ENCODE data around the gene ELMOD1.

The ELMOD1 gene

DNA sequence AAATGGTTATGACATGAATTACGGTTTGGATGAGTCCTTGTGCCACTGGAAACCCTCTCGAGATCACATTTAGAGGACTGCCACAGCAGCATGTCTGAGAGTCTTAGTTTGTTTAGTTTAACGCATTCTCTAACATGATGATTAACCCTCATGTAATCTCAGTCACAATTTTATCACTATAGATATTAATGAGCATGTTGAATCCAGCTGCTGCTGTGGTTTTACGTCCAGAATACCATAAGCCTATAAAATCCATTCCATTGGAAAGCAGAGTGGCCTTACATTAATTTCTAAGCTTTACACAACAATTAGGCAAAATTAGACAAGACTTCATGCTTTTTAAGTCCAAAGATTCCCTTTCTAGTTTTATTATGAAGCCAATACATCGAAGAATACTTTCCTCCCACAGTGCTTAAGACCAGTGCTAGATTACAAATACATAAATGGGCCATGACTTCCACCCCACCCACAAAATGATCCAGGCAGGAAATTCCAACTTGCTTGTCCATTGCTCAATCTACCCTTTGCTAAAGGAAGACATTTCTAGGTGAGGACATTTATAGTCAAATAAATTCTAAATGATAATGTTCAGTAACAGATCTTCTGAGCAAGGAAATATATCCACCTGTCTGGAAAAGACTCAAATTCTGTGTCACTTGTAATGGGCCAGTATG lies 3.5 kb upstream of the ELMOD1 start:
- DNase-seq: no peak

DNA sequence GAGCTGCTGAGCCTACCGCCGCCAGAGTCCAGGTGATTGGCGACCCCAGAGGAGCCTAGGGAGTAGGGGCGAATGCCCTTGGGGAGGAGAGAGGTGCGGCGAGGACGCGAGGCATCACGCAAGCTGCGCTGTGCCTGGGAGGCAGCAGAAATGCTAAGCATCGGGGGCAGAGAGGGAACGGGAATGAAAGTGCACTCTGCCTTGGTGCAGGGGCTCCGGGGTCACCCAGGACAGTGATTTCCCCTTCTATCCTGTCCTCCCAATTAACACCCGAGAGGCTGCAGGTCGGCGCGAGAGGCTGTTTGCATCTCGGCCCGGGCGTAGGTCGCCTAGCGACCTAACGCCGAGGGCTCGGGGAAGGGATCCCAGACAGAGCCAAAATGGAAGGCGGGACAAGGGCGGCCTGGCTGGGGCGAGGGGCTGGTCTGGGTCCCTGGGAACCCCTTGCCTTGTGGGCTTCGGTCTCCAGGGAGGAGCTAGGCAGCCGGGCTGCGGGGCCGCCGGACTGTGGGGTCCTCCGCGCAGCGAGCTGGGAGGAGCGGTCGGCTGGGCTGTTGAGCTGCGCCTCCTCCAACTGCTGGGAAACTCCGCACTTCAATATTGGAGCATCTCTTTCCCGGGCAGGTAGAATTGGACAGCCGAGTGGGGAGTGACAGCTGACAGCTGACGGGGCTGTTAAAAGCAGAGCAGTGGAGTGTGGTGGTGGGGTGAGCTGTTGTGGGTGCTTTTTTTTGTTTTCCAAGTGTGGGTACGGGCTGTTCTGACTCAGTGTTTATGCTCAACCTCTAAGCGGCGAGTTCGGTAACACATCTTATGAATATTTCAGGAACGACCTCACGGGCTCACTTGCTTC lies 657 bp downstream of the ELMOD1 start:
- DNase-seq: no peak

DNA sequence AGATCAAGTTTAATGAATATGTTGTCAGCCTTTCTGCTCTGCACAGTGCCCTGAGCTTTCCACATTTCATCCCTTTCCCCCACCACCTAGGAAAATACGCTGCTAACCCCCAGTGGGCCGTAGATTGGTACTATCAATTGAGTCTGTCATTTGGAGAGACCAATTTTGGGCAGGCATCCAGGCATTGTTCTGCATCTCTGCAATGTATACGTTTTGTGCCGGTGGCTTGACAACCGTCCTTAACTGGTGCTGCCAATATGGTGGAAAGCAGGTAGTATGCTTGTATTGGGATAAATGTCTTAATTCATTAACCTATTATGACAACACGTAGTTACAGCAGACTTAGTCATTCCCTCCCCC lies 1.3 kb downstream of the ELMOD1 start:
- no peak for DNase-seq

DNA sequence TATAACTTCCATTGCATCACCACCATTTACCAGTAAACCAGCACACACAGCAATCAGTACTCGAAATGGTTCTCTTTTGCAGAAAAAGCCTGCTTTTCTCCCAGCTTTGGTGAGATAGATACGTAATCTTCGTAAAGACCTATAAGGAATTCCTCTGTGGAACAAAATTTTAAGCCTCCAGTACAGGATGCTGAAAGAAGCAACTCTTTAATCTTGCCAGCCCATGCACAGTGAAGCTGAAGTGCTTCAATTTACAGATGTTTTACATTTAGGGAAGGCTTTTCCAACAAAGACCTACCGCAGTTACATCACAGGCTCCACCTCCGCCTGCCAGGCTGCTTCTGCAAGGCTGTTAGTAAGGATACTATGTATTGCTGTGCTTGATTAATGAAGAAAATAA lies 1.9 kb downstream of the ELMOD1 start:
- DNase-seq: no peak

DNA sequence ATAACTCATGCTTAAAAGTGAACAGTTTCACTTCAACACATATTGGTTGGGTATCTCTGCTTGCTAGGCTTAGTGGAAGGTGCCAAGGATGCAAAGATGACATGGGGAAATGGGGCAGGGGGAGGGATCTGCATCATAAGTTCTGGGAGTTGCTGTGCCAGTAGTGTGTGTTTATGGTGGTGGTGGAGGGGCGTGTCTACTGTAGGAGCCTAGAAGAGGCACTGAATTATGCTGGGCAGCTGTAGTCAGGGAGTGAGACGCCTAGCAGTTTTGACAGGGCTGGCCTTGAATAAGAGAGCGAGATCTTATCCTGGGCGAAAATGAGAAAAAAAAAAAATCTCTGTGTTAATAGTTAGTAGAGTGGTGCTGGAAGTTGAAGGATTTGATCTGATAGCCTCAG lies 3.0 kb downstream of the ELMOD1 start:
- no peak for DNase-seq

DNA sequence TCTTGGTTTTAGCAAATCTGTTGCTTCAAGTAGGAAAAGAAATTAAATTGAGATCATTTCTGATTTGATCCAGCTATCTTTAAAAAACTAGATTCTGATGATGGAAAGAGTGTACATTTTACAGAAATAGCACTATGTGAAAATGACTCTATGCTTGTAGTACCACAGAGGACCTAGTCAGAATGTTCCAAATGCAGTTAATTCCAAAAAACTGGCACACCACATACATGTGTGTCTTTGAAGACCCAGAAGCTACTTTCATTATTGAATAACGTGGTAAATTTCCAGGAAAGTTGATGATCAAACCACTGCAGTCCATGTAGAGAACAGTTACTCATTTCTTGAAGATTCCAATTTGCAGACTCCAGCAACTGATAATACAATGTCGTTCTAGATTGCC lies 3.8 kb downstream of the ELMOD1 start:
- DNase-seq: no peak

DNA sequence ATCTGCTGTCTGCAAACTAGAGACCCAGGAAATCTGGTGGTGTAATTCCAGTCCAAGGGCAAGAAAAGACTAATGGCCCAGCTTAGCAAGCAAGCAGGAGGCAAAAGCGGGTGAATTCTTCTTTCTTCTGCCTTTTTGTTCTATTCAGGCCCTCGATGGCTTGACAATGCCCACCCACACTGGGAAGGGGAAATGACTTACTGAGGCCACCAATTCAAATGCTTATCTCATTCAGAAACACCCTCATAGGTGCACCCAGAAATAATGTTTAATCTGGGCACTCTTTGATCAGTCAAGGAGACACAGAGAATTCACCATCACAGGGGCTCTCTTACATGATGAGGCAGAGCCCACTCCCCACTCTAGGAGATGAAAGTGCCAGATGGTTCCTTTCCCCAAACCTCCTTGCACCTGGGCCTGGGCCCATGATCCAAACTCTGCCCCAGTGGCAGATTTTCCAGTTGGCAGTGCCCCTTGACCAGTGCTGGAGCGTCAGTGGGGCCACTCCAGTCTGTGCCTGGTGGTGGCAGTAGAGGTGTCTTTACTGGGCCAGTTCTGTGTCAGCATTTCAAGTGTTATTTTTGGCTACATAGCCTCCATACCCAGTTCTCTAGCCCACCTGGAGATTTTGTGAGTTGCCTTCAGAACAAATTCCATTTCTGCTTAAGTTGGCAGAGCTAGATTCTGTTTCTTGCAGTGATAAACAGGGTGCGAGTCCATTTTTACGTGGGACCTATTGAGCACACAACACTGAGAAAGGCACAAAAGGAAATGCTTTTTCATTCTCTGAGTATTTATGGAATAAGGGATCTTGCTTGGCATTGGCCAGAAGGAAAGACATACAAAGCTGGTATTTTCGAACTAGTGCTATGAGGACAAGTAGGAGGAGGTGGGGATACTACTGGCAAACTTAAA lies 7.5 kb downstream of the ELMOD1 start:
- DNase-seq: peak; percentile 16

DNA sequence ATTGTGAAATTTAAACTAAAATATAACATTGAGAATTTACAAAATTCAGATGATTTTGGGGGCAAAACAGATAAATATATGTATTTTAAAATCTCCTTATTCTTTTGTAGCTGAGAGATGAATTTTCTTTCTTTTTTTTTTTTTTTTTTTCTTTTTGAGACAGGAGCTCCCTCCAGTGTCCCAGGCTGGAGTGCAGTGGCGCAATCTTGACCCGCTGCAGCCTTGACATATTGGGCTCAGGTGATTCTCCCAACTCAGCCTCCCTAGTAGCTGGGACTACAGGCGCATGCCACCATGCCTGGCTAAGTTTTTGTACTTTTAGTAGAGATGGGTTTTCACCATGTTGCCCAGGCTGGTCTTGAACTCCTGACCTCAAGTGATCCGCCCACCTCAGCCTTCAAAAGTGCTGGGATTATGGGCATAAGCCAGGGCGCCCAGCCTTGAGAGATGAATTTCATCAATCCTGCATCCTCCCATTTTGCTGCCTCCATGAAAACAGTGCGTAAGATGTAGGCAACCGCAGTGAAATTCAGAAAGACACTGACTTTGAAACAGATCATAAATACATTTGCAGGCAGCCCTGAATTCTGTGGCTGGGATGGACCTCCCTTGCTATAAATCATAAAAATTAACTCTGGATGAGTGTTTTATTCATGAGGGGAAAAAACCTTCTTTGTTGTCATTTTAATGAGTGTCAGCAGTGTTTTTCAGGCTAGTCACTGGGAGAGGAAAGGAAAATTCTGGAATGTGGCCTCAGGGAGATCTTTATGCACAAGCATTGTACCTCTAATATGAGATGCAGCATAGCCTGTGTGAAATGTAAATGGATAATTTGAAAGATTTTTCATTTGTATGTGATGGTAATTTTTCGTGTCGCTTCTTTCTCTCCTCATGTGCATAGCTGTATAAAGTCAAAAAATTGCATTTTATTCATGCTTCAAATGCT lies 14.4 kb downstream of the ELMOD1 start:
- no peak for DNase-seq

DNA sequence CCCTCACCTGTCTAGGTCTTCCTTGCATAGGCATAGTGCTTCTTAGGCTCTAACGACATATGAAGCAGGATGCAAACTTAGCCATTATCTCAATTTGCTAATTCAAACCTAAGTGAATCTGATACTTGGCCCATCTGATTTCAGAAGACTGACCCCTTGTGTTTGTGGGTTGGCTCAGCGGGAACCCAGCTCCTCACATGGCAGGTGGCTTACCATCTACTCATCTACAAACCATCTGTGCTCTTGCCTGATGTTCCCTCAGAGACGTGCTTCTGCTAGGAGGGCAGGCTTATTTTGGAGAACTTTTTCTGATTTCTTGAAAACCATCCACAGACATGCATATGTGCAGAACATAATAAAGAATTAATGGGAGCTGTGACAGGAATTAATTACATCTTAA lies 15.2 kb downstream of the ELMOD1 start:
- no peak for DNase-seq

DNA sequence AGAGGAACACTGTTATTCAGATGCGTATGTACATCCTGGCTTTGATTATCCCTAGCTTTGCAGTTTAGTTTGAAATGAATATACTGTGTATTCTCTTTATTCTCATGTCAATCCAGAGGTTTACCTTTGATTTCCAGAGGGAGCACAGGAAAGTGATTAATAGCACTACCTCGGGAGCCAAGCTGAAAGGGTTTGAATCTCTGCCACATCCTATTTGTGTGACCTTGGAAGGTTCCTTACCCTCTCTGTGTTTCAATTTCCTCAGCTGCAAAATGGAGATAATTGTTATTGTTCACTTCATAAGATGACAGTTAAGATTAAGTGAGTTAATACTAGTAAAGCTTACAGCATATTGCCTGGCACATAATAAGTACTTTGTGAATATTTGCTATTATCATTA lies 17.9 kb downstream of the ELMOD1 start:
- no peak for DNase-seq

DNA sequence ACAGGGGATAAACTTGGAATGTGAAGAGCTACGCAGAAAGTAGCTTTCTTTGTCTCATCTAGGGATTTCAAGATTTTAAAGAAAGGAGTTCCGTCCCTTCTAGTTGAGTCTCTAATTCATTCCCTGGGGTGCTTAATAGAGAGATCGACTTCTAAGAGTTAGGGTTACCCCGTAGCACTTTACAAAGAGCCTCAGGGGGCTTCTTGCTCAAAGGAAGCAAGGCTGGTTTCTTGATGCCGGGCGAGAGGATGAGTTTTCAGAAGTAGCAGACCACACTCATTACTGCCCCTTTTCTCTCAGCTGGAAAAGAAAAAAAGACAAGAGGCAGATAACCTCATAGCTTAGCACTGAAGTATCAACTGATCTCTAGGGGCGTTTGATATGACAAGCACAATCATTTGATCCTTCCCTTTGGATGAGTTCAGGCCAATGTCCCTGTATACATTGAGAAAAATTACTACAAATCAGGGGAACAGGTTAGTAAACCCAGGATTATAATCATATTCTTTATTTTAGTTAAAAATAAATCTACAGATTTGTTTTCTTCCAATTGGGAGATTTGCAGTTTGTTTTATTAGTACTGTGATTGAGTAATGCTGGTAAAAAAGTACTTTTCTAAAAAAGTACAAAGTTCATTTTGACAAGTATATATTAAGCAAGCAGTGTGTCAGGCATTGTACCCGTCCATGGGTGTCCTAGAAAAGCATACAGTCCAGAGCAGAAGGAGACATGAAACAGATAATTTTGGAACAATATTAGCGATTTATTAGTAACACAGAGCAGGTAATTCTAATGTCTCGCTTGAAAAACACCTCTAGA lies 18.7 kb downstream of the ELMOD1 start:
- DNase-seq: no peak

DNA sequence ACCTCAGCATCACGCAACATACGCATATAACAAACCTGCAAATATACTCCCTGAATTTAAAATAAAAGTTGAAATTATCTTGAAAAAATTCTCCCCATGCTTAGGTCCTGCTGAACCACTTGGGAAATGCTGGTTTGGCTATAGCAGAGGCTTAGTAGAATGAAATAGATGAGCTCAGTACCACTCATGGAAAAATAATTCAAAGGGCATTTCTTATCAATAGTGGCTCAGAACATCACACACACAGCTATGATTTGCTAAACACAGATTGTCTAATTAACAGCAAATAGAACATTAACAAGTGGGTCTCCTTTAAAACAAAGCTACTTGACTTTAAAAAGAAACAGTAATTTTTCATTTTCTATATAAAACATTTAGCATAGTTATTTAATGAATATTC lies 21.5 kb downstream of the ELMOD1 start:
- no peak for DNase-seq

DNA sequence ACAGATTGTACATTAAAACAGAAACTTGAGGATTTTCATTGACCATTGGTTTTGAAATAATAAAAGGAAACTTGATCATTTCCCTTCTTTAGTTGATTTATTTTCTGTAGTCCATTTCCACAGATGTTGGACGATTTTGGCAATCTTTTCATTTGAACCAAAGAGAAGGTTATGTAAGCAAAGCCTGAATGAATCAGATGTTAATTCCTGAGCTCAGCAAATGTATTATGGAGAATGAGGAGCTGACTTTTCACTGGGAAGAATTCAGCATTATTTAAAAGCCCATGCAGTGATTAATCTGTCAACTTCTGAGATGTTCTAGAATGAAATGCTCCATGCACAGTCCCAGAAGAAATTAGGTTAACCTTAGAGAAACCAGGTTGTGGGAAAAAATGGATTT lies 29.0 kb downstream of the ELMOD1 start:
- DNase-seq: no peak

DNA sequence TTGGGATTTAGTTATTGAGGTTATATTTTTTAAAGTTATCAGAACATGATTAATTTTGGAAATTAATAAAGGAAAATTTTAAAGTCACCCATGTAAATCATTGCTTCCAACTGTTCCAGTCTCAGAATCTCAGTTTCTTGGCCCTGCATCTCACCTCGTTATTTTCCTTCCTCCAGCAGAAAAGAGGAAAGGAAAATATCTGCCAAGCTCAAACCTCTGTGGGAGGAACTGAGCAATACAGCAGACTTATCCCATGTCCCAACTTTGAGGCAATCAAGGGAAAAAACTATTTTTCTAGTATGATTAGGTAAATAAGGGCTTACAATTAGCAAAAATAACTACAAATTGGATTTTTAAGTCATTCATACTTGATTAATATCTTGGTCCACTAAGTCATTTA lies 30.1 kb downstream of the ELMOD1 start:
- DNase-seq: no peak

DNA sequence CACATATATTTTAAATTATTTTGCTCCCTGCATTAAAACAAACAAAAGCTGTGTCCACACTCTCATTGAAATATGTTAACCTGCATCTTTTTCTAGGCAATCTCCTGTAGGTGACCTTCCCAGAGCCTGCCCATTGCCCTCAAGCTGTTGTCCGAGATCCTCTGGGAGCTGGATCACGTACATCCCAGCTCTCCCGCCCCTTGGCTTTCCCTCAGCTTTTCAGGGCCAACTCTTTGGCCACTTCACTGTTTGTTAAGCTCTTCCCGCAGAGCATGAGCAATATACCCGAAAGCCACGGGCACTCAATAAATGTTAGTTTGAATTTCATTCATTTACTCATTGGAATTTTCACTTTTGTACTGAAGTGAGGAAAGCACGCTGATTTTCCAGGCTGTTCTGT lies 32.2 kb downstream of the ELMOD1 start:
- no peak for DNase-seq

DNA sequence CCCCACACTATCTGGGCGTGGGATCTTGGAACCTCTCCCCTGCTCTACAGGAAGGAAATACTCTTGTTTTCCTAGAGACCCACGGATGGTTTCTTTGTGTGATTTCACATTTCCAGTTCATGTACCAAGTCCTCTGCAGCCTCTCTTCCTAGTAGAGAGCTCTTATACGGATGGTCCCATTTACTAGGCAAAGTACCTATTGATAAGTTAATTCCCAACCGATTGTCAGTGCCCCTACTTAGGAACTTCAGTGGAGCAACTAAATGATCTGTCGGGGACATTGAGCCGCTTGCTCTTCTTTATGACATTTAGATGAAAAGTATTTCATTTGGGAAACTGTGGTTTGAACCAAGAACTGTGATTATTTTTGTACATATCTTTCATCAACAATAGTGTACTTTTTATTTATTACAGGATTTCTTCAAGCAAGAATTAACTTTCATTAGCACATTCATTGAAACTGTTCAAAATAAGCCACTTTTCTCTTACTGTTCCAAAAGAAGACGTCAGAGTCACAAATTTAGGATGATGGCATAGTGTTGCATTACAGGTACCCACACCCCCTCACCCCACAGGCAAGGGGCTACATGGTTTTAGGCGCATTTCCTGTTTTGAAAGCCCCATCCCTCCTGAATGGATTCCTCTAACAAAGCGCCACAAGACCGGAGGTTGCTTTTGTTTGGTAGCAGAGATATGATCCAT lies 34.2 kb downstream of the ELMOD1 start:
- no peak for DNase-seq

DNA sequence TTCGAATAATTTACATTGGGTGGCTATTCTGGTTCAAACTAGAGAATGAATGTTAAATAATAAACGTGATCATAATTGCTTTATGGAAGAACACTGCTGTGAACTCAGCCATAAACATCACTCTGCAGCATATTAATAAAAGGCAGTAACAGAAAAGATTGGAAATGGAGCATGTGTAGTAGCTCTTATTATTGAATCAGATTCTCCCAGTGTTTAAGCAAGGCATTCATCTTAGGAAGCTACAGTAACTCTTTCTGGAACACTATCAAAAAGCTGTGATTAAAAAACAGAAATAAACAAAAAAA lies 34.7 kb downstream of the ELMOD1 start:
- no peak for DNase-seq

DNA sequence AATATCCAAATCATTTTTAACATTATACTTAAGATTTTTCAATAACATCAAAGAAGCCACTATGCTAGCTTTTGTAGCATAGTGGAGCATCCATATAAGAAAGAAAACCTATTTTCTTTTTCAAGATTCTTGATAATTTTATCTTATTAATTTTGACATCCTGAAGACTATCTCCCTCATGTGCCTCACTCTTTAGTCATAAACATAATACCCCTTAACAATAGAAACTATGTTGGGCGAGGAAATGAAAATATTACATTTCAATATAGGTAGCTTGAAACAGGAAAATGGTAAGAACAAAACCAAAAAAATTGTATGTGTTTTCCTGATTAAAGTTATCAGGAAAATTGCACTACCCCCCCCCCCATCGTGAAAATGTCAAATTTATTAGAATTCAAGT lies 40.1 kb downstream of the ELMOD1 start:
- no peak for DNase-seq

DNA sequence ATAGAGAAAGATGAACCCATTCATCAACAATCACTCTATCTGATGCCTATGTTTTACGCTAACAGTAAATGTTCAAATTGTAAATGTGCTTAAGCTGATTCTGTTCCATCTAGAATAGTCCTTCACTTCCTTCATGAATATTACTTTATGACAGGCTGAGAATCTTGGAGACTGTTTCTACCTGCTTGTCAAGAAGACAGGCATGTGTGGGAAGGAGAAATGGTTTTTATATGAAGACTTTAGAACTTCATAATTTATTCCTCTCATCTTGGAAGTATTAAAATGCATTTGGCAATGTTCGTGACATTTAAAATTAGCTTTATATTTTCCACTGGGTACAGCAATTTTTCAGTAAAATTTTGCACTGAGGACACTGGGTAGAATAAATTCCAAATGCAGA lies 41.0 kb downstream of the ELMOD1 start:
- no peak for DNase-seq

DNA sequence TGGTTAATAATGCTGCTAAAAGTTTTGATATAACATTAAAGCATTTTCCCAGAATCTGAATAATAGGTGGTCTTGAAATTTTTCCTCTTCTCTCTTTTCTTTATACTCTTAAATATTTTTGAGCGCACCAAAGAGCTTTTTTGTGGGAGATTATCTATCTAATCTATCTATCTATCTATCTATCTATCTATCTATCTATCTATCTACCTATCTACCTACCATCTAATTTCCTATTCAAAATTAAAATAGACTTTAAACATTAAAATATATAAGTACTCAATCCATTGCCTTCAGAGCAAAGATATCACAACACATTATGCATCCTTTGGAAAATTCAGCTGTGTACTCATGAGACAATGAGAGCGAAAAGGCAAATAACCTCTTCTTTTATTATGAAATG lies 55.8 kb downstream of the ELMOD1 start:
- DNase-seq: no peak

DNA sequence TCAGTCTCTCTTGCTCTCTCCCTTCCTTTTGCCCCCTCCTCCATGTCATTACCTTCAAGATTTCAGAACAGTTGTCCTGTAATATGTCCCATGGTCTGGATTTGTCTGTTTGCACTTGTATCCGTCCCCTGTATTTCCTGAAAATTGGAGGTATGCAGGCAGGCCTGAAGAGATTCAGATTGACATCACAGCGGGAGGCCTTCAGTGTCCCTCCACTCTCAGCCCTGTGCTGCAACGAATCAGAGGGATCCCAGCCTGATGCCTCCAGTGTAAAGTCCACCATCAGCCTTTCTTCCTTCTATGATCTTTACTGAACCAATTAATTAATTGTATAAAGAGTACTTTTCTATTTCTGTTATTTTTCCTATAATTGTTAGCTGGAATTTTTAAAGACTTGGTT lies 57.3 kb downstream of the ELMOD1 start:
- DNase-seq: no peak

All from hematopoietic multipotent progenitor cell treated with erythropoietin and hydrocortisone succinate and interleukin-3 and kit ligand, for 8 days (in vitro differentiated cells).